Loucy (cell line): ENCODE data around the gene ARPIN.

ENCODE experiments used
- EZH2phosphoT487 ChIP-seq: fragments of 200-600 bp; IDR thresholded peaks from 2 replicates; pipeline ENCODE4 v1.6.1; 2018; ENCODE audit warnings: antibody characterized with exemption, mild to moderate bottlenecking, moderate library complexity, borderline replicate concordance
- TF ChIP-seq, protein P1 (sequence below): fragments of 200-600 bp; sonication (generic); conservative IDR thresholded peaks from 2 replicates; pipeline ENCODE4 v1.5.1; 2014; ENCODE audit warnings: mild to moderate bottlenecking, antibody characterized with exemption, low read length

DNA sequence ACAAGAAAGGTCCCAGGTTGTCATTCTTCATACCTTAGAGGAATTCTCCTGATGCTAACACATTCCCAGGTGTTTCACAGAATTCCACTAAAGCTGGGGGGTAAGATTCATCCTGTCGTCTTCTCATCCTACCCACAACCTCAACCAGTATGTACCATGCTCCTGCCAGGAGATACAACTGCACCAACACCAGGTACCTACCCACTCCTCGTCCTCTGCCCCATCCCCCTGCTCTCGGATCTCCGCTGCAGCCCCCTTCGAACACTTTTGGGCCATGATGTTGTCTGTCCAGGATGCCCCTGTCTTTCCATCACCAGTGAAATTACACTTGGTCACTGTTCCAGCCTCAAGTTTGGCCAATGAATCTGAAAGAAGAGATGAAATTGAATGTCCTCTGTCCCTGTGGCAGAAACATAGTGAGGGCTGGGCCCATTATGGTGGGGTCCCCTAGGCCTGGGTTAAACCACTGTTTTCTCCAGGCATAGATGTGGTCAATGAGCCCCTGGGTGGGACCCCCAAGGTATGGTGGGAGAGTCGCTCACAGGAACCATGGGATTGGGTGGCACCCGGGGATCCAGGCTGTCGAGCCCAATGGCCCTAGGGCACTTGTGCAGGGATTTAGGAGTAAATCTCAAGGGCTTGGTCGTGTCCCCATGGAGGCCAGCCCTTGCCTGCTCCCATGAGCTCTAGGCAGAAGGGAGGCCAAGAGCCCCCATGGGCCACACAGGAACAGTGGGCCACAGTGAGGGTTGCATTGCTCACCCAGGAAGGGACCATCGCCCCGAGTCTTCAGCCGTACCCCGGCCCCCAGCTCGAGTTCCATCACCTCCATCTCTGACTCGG lies 9.5 kb downstream of the ARPIN start:
- TF ChIP-seq, protein P1, sequence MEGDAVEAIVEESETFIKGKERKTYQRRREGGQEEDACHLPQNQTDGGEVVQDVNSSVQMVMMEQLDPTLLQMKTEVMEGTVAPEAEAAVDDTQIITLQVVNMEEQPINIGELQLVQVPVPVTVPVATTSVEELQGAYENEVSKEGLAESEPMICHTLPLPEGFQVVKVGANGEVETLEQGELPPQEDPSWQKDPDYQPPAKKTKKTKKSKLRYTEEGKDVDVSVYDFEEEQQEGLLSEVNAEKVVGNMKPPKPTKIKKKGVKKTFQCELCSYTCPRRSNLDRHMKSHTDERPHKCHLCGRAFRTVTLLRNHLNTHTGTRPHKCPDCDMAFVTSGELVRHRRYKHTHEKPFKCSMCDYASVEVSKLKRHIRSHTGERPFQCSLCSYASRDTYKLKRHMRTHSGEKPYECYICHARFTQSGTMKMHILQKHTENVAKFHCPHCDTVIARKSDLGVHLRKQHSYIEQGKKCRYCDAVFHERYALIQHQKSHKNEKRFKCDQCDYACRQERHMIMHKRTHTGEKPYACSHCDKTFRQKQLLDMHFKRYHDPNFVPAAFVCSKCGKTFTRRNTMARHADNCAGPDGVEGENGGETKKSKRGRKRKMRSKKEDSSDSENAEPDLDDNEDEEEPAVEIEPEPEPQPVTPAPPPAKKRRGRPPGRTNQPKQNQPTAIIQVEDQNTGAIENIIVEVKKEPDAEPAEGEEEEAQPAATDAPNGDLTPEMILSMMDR = no peak
- no peak for TF ChIP-seq EZH2phosphoT487
